DMS114 treated with DMSO at 0.1 percent for 48 hours (cell line): ENCODE measurements around the gene PHF20.
"Not testable (repeated sequence)": the region's sequence is repeated elsewhere in the genome, so short reads cannot be mapped to it uniquely, and the experiment has no call there.

Experiments
- DNase-seq: peaks from one replicate; lab custom pipeline; 2025; ENCODE audit not compliant: unreplicated experiment; lab: John Stamatoyannopoulos, UW

The PHF20 gene

DNA sequence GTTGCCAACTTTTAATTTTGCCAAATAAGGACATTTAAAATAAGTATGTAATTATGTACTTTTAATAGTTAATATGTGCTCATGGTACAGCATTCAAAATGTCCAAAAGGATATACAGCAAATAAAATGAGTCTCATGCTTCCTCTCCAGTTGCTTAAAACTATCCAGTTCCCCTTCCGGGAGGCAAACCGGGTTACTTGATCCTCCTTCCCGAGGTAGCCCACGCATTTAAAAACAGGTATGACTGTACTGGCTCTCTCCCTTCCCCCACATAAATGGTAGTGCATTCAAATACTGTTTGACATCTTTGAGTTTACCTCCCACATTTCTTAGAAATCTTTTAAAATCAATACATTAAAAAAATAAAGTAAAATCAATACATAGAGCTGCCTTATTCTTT is 66.4 kb downstream of the PHF20 start:
- DNase-seq: no peak

DNA sequence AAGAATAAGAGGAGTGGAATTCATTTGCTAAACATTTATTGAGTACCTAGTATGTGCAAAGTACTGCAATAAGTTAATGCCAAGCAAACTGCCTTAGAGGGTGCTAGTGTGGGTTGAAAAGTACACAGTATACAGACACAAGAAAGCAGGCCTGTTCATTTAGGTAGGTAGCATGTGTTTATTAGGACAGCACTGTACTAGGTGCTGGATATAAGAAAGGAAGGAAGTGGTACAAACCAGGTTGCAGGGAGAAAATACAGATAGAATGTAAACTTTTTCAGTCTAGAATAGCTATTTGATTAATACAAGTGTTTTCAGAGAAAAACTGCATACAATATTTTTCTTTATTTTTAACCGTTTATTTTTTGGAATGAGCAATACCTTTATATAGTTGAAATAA is 68.1 kb downstream of the PHF20 start:
- DNase-seq: no peak

- no peak for DNase-seq
Measured at GRCh38 chr20:35840421-35840820, 68.6 kb downstream of the PHF20 start.

- DNase-seq: no peak
Measured at GRCh38 chr20:35842361-35842760, 70.5 kb downstream of the PHF20 start.

DNA sequence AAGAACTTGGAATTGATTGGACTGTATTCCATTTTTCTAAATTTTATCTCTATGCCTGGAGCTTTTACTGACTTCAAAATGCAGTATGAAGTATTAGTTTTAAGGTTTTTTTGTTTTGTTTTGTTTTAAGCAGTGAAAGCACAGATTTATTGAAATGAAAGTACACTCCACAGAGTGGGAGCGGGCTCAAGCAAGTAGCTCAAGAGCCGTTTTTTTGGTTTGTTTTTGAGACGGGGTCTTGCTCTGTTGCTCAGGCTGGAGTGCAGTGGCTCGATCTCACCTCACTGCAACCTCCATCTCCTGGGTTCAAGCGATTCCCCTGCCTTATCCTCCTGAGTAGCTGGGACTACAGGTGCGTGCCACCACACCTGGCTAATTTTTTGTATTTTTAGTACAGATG is 72.1 kb downstream of the PHF20 start:
- not testable (repeated sequence) for DNase-seq

- DNase-seq: no peak
Measured at GRCh38 chr20:35845561-35845960, 73.7 kb downstream of the PHF20 start.

- DNase-seq: no peak
Measured at GRCh38 chr20:35849706-35850105, 77.9 kb downstream of the PHF20 start.

- not testable (repeated sequence) for DNase-seq
Measured at GRCh38 chr20:35851659-35852058, 79.8 kb downstream of the PHF20 start.

DNA sequence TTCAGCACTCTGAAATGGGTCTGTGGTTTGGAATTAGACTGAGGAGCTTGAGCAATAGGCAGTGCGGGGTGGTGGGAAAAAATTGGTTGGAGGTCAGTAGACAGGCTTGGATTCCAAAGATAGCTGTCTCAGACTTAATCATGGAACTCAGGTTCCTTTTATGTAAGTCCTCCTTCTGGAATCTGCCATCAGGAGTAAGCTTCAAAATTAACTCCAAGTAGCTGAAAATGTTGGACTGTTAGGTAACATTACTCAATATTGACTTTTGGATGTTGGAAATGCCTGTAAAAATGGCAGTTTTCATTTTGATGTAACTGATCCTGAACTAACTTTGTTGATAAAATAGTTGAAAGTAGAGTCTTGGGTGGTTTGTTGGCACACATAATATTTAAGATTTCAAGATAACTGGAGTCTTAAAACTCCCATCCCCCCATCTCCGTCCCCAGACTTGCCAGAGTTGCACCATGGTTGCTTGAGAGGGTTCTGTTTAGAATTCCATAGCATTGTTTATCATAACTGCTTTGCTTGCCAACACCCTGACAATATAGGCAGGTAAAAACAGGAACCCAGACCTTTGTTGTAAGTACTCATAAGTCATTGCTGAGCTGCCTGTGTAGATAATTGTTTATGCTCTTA is 83.0 kb downstream of the PHF20 start:
- no peak for DNase-seq

DNA sequence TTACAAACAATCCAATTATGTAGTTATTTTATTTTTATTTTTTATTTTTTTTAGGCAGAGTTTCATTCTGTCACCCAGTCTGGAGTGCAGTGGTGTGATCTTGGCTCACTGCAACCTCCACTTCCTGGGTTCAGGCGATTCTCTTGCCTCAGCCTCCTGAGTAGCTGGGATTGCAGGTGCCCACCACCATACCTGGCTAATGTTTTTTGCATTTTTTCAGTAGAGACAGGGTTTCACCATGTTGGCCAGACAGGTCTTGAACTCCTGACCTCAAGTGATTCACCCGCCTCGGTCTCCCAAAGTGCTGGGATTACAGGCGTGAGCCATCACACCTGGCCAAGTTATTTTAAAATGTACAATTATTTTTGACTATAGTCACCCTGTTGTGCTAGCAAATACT is 83.8 kb downstream of the PHF20 start:
- not testable (repeated sequence) for DNase-seq

DNA sequence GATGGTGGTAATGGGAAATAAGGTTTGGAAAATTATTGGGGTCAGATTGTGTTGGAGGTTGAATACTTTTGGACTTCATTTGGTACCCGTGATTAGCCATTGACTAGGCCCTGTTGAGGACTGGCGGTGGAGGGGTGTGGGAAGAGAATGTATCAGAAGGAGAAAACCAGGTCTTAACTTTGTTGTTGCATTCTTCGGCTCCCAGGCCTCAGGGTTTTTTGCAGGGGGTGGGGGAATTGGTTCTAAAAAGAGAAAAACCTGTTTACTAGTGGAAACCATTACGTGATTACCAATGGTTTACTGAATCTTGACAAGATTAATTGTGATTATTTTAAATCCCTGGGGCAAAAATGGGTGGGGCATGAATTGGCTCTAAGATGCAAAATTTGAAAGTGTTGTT is 85.1 kb downstream of the PHF20 start:
- no peak for DNase-seq

- DNase-seq: no peak
Measured at GRCh38 chr20:35866418-35867202, 94.8 kb downstream of the PHF20 start.

- no peak for DNase-seq
Measured at GRCh38 chr20:35870541-35871258, 98.9 kb downstream of the PHF20 start.

- DNase-seq: no peak
Measured at GRCh38 chr20:35871259-35871771, 99.5 kb downstream of the PHF20 start.

GRCh38 chr20:35876033-35876320 is 104.2 kb downstream of the PHF20 start:
- no peak for DNase-seq

DNA sequence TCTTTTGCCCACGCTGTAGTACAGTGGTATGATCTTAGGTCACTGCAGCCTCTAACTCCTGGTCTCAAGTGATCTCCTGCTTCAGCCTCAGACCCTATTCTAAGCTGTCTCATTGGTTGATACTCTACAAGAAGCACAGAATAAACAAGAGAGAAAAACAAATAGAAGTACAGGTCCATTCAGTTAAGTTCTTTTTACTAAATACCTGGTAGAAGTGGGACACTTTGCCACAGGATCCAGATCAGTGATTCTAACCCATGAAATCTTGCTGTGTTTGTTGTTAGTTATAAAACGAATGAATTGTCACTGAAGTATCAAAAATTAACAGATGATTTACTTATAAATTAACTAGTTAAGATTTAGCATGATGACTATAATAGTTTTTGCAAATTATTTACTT is 105.8 kb downstream of the PHF20 start:
- DNase-seq: no peak

DNA sequence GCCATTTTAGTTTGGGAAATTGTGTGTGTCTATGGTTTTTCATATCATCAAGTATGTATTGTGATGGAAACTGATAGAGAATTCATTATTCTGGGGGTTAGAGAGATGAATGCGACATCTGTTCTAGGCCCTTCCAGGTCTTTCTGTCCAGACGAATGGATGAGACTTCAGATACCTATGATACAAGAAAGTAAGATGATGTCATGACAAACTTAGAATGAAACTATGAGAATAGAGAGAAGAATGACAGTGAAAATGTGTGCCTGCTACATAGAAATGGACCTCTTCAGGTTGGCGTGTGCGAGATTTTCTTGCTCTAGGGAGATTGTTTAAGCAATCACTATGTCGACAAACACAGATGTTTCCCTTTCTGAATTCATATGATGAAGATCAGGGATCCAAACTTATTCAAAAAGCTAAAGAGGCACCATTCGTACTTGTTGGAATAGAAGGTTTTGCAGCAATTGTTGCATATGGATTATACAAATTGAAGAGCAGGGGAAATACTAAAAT is 106.4 kb downstream of the PHF20 start:
- DNase-seq: no peak

DNA sequence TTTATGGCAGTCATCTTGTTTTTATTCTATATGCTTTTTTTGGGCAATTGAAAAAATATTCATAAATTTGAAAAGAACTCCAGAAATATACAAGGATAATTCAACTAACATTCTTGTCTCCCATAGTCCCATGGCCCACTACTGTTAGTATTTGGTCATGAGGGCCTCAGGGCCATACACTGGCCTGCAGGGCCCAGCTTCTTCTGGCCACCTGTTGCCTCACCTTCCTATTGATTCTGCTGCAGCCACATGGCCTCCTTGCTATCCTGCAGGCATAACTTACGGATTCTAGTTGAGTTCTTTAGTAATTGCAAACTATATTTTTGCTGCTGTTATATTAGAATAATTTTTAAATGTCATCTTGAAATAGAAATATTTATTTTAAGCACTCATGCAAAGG is 109.9 kb downstream of the PHF20 start:
- no peak for DNase-seq

DNA sequence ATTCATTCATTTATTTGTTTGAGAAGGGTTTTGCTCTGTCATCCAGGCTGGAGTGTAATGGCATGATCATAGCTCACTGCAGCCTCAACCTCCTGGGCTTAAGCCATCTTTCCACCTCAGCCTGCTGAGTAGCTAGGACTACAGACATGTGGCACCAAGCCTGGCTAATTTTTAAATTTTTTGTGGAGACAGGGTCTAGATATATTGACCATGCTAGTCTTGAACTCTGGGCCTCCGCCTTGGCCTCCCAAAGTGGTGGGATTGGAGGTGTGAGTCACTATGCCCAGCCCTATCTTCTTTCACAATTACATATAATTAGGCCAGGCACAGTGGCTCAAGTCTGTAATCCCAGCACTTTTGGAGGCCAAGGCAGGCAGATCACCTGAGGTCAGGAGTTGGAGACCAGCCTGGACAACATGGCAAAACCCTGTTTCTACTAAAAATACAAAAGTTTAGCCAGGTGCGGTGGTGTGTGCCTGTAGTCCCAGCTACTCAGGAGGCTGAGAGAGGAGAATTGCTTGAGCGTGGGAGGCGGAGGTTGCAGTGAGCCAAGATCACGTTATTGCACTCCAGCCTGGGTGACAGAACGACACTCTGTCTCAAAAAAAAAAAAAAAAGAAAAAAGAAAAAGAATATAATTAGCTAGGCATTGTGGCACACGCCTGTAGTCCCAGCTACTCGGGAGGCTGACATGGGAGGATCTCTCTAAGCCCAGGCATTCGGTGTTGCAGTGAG is 110.8 kb downstream of the PHF20 start:
- DNase-seq: not testable (repeated sequence)

DNA sequence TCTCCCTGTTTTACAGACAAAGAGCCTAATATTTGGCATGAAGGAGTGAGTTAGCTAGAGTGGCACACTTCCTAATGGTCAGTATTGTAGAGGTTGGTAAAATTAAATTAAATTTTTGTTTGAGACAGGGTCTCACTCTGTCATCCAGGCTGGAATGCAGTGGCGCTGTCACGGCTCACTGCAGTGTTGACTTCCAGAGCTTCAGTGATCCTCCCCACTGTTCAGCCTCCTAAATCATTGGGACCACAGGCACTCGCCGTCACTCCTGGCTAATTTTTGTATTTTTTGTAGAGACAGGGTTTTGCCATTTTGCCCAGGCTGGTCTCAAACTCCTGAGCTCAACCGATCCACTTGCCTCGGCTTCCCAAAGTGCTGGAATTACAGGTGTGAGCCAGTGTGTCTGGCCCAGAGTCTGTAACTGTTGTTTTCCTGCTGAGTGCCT is 111.5 kb downstream of the PHF20 start:
- no peak for DNase-seq
